Heart left ventricle (tissue), 16 donors: ENCODE measurements around the gene TRAF7. TPM values are rescaled to one million over a fixed set of nuclear protein-coding genes. Genes with fewer than 3 reads are reported as not detected.

Experiments
- ATAC-seq, 4 donors: fragments of 200-7000 bp; cut with Tn5 transposase; one replicate each; pipeline ENCODE4 v1.9.1; 2020 to 2022; ENCODE audit warnings: moderate library complexity in 4 of 4, mild to moderate bottlenecking in 3 of 4, moderate number of reproducible peaks in 1 of 4
- DNase-seq, 5 donors: peaks; one replicate each; pipeline ENCODE4 v3.0.0-alpha.2; 2020
- H3K27ac ChIP-seq, 12 donors: fragments of 200-600 bp; sonication (generic) in 4 of 12; one replicate each; pipeline versions ENCODE4 v1.5.0 to v1.8.0; 2016 to 2022; ENCODE audit warnings: mild to moderate bottlenecking in 2 of 12
- H3K27me3 ChIP-seq, 9 donors: fragments of 200-600 bp; sonication (generic) in 2 of 9; one replicate each; pipeline versions ENCODE4 v1.5.1 to v1.8.0; 2016 to 2022; ENCODE audit warnings: mild to moderate bottlenecking in 3 of 9
- H3K36me3 ChIP-seq, 9 donors: fragments of 200-600 bp; sonication (generic) in 2 of 9; one replicate each; pipeline versions ENCODE4 v1.5.0 to v1.8.0; 2018 to 2022; ENCODE audit warnings: mild to moderate bottlenecking in 2 of 9
- H3K4me1 ChIP-seq, 12 donors: fragments of 200-600 bp; sonication (generic) in 4 of 12; one replicate each; pipeline versions ENCODE4 v1.5.0 to v1.8.0; 2016 to 2022; ENCODE audit warnings: mild to moderate bottlenecking in 3 of 12
- H3K4me3 ChIP-seq, 12 donors: fragments of 200-600 bp; sonication (generic) in 4 of 12; one replicate each; pipeline versions ENCODE4 v1.5.0 to v1.8.0; 2017 to 2022; ENCODE audit warnings: mild to moderate bottlenecking in 9 of 12, moderate library complexity in 4 of 12
- H3K9me3 ChIP-seq, 12 donors: fragments of 200-600 bp; sonication (generic) in 4 of 12; one replicate each; pipeline versions ENCODE4 v1.5.0 to v1.8.0; 2016 to 2022; ENCODE audit warnings: mild to moderate bottlenecking in 1 of 12
- POLR2A ChIP-seq, 2 donors: fragments of 450-650 bp; IDR thresholded peaks; one replicate each; pipeline ENCODE4 v1.6.1; 2017; ENCODE audit warnings: antibody characterized with exemption in 2 of 2, mild to moderate bottlenecking in 2 of 2, moderate library complexity in 2 of 2
- WGBS, 4 donors: extraction: QIAGEN DNeasy Blood & Tissue Kit in 2 of 4; methylation state at CpG; one replicate each; pipeline versions ENCODE4 v1.1.5 to v1.1.7; 2013 to 2018; 5-methylcytosine and 5-hydroxymethylcytosine counted together
- intact Hi-C, 10 donors: fragments of 100-400 bp; cut with DNase I; formaldehyde crosslinking; loops; one replicate each; pipeline versions ENCODE4 v1.11.1 to v1.14.2; 2022
- polyA plus RNA-seq, 2 donors: library from polyadenylated mRNA; stranded (reverse); fragments of 200-250 nt; gene quantifications; one replicate each; pipeline ENCODE4 v1.2.3, GENCODE V29; 2013
- total RNA-seq, 9 donors: library from RNA; depleted of rRNA in 2 of 9; stranded (reverse); fragments of >200 nt in 2 of 9; fragmentation: NEBNext Ultra II Directional in 3 of 9; extraction: Animal tissue kit (Norgen Biotek cat#: 25700) in 3 of 9; gene quantifications; one replicate each; pipeline versions ENCODE4 v1.1.0 to v1.2.4, GENCODE V29; 2016 to 2023
- TF ChIP-seq, protein P1 (sequence below), 12 donors: fragments of 200-600 bp; sonication (generic) in 4 of 12; IDR thresholded peaks; one replicate each; pipeline versions ENCODE4 v1.5.0 to v1.8.0; 2018 to 2022; ENCODE audit warnings: antibody characterized with exemption in 12 of 12, mild to moderate bottlenecking in 5 of 12
- donor health status: ischemic (EF 13 %, LVEDD 7.1; RV severe dilation, severe dysfunction).
- donor health status: healthy with polysubstance abuse.
- donor health status: DM: no; HTN: yes; CAD: no.
- donor health status: DM: no; HTN: no; CAD: no.
- donor health status: ischemic (EF 25% LVEDD 6.9; RV normal size, moderate dysfunction).
- donor health status: ischemic (EF 25% LVEDD 5.7; RV mildly dilated, moderate dysfunction).
- donor health status: healthy.
- donor health status: DM: yes; HTN: yes; CAD: no.
- donor health status: ischemic (EF 35%, LVEDD 5.7; RV mildly dilated, moderate dysfunction).
- donor health status: nonischemic (EF 11% LVEDD 7.7; RV severe dilation, severe dysfunction).
- donor health status: DM: yes; HTN: yes; CAD: no.
- donor health status: PGD.
- donor health status: ischemic (EF 29% LVEDD 5.4; RV normal size, mild dysfunction).
- donor health status: nonischemic (EF 23%, LVEDD 6.1; RV moderate dilation, normal function).

Gene TRAF7
- total and polyA plus RNA-seq, 11 donors, result 12.2 to 40.2 (median 27.0) TPM

GRCh38 chr16:2158262-2158638 lies 2.7 kb downstream of the TRAF7 start:
- Histone ChIP-seq H3K4me3 (no peak overlapping the region), H3K9me3 (no peaks in the 10 kb centered on the region), H3K27me3 (no peaks in the 10 kb centered on the region), H3K27ac (peak overlapping the region in 1 of 12 donors; percentile 90), H3K36me3 (peaks cover 0 to 9% (median 0%) of the 10 kb centered on the region in 9 donors), H3K4me1 (peaks cover 15 to 75% (median 45%) of the 10 kb centered on the region in 12 donors)
- DNase-seq, result no peak
- 81 to 93% (median 89%) methylated on average over 15 of the region's 15 CpGs for WGBS, 4 donors
- TF ChIP-seq, protein P1, sequence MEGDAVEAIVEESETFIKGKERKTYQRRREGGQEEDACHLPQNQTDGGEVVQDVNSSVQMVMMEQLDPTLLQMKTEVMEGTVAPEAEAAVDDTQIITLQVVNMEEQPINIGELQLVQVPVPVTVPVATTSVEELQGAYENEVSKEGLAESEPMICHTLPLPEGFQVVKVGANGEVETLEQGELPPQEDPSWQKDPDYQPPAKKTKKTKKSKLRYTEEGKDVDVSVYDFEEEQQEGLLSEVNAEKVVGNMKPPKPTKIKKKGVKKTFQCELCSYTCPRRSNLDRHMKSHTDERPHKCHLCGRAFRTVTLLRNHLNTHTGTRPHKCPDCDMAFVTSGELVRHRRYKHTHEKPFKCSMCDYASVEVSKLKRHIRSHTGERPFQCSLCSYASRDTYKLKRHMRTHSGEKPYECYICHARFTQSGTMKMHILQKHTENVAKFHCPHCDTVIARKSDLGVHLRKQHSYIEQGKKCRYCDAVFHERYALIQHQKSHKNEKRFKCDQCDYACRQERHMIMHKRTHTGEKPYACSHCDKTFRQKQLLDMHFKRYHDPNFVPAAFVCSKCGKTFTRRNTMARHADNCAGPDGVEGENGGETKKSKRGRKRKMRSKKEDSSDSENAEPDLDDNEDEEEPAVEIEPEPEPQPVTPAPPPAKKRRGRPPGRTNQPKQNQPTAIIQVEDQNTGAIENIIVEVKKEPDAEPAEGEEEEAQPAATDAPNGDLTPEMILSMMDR (IDR thresholded peaks at IDR 0.05), result no peak
- no peak for TF ChIP-seq POLR2A (IDR thresholded peaks at IDR 0.05)
- ATAC-seq, result no peak
- intact Hi-C loops, result loop anchor here in 5 of 10 donors (5.0 to 10.0 kb wide), 7 partner anchors 44 to 153 kb away; partner anchors contain the start of genes ECI1 (in 2 of the 5), BRICD5 (in 1 of the 5), MLST8 (in 1 of the 5) and PGP (in 1 of the 5)

DNA sequence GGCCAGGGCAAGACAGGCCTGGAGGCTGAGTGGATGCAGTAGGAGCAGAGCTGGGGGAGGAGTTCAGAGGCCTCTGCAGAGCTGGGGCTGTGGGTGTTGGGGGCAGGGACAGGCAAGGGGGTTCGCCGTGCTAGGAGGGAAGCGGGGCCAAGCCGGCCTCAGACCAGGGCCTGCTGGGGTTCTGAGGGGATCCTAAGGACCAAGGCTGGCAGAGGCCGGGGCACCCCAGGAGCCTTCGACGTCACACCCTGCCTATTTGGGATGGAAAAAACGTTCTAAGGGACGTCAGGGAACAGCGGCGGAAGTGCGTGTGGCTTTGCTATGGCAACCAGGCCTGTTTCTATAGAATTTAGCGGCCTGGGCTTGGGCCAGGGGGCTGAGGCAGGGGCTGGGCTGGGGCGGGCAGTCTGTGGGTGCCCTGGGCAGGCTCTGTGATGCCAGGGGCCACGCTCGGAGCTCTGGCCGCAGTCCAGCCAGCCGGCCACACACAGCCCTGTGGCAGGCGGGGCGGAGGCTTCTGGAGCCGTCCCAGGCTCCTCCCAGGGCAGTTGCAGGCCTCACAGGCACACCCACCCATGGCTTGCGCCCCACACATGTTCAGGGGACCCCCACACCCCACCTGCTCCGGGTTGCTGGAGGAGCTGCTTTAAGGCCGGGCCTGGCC lies 3.7 kb downstream of the TRAF7 start:
- intact Hi-C loops, result loop anchor here in 5 of 10 donors (5.0 to 10.0 kb wide), 7 partner anchors 43 to 155 kb away; partner anchors contain the start of genes ECI1 (in 2 of the 5), BRICD5 (in 1 of the 5), MLST8 (in 1 of the 5) and PGP (in 1 of the 5)
- TF ChIP-seq, protein P1 (IDR thresholded peaks at IDR 0.05), result no peak
- no peak for TF ChIP-seq POLR2A (IDR thresholded peaks at IDR 0.05)
- no peaks in the 10 kb centered on the region for H3K36me3 ChIP-seq
- H3K9me3 ChIP-seq, result no peaks in the 10 kb centered on the region
- H3K27me3 ChIP-seq, result no peaks in the 10 kb centered on the region
- ATAC-seq (no peak), DNase-seq (no peak)
- WGBS, 4 donors, result 67 to 80% (median 69%) methylated on average over 18 to 24 of the region's 24 CpGs
- H3K4me3 ChIP-seq, result peak overlapping the region in 4 of 12 donors; percentile 15 to 35 (median 26)
- H3K27ac ChIP-seq, result peak overlapping the region in 6 of 12 donors; percentile 26 to 90 (median 38)
- H3K4me1 ChIP-seq, result peaks cover 10 to 64% (median 36%) of the 10 kb centered on the region in 12 donors

GRCh38 chr16:2160915-2161551 lies 5.5 kb downstream of the TRAF7 start:
- H3K9me3 ChIP-seq, result no peaks in the 10 kb centered on the region
- ATAC-seq, result peak; percentile 8 to 66 (median 34)
- H3K27me3 ChIP-seq, result no peaks in the 10 kb centered on the region
- TF ChIP-seq POLR2A (IDR thresholded peaks at IDR 0.05), result no peak
- peak overlapping the region in 10 of 12 donors; percentile 27 to 90 (median 46) for H3K27ac ChIP-seq
- peak overlapping the region in 2 of 12 donors; percentile 19 to 28 for H3K4me3 ChIP-seq
- H3K4me1 ChIP-seq, result peaks cover 10 to 55% (median 31%) of the 10 kb centered on the region in 12 donors
- intact Hi-C loops, result loop anchor here in 2 of 10 donors (5.0 to 10.0 kb wide), 2 partner anchors 41 to 264 kb away; partner anchors contain the start of gene CCNF (in 1 of the 2)
- WGBS, 4 donors, result 65 to 70% (median 68%) methylated on average over 17 to 20 of the region's 20 CpGs
- peaks cover 0 to 5% (median under 1%) of the 10 kb centered on the region in 9 donors for H3K36me3 ChIP-seq
- peak in 3 of 5 donors; percentile 50 to 82 (median 73) for DNase-seq

DNA sequence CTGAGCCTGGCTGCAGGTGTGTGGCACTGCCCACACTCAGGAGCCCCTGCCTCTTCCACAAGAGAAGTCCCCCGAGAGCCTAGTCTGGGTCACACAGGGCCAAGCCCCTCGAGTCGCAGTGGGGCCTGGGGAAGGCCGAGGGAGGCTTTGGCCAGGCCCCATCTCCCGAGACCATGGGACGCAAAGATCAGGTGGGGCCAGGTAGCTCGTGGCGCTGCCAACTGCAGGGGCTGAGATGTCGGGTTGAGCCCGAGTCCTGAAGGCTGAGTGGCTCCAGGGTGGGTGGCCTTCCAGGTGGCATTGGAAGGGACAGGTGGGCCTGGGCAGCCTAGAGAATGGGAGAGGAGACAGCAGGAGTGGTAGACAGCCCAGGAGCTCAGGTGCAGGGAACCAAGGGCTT lies 6.3 kb downstream of the TRAF7 start:
- TF ChIP-seq, protein P1 (IDR thresholded peaks at IDR 0.05), result no peak
- TF ChIP-seq POLR2A (IDR thresholded peaks at IDR 0.05), result no peak
- no peak overlapping the region for H3K4me3 ChIP-seq
- ATAC-seq (no peak), DNase-seq (no peak)
- H3K27me3 ChIP-seq, result no peaks in the 10 kb centered on the region
- H3K27ac ChIP-seq, result peak overlapping the region in 5 of 12 donors; percentile 5 to 90 (median 27)
- 93 to 95% (median 95%) methylated on average over 5 to 10 of the region's 10 CpGs for WGBS, 4 donors
- intact Hi-C loops, result loop anchor here in 2 of 10 donors (5.0 to 10.0 kb wide), 2 partner anchors 40 to 263 kb away; partner anchors contain the start of gene CCNF (in 1 of the 2)
- H3K36me3 ChIP-seq, result peaks cover 0 to 13% (median 6%) of the 10 kb centered on the region in 9 donors
- peaks cover 4 to 47% (median 22%) of the 10 kb centered on the region in 12 donors for H3K4me1 ChIP-seq
- H3K9me3 ChIP-seq, result no peaks in the 10 kb centered on the region
